Stimulated activated CD8-positive, alpha-beta memory T cell treated with anti-CD3 and anti-CD28 coated beads, Interleukin-4, amount 100 ng/mL, for 24 hours (primary cell): ENCODE data around the gene CCDC77.

Source experiments
- DNase-seq: peaks from one replicate; pipeline ENCODE4 v3.0.0-alpha.2; 2020; ENCODE audit warnings: low read depth

The CCDC77 gene

DNA sequence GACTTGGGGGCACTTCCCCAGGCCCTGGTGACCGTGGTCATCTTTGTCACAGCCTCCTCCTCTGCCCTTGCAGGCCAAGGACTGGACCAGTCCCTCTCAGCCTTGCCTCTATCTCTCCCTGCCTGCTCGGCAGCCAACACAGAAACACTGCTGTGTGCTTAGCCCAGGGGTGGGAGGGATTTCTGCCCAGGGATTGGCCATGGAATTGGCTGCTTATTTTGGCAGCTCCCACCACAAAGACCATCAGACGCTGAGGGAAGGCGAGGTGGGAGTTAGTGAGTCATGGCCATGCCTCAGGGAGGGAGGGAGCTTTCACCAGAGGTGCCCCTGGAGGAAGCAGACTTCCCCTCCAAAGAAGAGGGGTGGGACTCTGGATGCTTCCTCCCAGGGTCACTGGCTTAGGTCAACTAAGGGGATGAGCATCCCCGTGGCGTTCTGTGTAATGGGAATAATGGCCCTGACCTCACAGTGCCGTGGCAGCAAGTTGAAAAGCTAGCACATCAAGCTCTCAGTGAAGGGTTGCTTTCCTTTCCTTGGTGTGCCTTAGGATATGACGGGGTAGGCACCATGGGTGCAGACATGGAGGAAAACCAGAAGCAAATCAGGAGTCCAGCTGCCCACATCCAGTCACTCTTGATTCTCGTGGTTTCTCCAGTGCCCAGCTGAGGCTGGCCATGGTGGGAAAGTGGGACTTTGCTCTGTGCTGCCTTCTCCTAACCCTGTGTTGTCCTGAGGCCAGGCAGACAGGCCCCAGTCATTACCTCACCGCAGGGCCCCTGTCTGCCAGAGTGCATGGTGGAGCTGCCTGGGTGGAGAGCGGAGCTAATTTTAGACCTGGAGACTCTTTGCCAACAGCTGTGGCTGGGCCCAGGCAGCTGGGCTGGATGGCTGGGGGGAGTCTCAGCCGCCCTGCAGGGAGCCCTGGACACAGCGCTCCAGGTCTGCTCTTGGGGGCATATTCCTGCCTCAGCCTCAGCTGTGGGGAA is 79.7 kb downstream of the CCDC77 start:
- no peak for DNase-seq

DNA sequence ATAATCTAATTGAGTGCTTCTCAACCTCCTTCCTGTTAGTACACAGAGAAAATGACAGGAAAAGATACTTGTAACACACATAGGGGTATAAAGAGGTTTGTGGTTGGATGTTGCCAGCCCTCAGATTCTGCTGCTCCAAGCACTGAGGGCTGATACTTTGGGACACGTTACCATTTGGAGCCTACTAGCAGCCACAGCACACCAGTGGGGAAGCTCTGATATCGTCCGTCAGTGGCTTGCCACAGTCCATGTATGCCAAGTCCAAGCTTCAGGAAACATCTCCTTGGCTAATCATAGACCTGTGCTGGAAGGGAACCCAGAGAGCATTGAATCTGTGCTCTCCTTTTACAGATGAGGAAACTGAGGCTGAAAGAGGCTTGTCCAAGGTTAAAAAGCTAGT is 80.6 kb downstream of the CCDC77 start:
- DNase-seq = no peak

DNA sequence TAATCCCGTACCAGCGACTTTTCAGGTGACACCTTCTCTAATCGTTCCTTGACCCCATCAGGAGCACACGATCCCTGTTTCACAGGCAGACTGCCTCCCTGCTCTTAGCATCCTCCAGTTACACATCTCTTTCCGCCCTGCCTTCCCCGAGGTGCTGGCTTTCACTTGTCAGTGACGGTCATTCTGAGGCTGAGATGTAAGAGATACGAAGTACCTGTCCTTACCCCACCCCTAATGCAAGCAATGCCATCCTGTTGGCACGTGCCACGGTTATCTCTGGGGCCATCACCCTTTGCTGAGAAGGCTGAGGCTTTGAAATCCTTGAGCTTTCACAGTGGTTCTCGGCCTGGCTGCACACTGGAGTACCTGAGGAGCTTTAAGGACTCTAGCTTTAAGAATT is 82.7 kb downstream of the CCDC77 start:
- no peak for DNase-seq

DNA sequence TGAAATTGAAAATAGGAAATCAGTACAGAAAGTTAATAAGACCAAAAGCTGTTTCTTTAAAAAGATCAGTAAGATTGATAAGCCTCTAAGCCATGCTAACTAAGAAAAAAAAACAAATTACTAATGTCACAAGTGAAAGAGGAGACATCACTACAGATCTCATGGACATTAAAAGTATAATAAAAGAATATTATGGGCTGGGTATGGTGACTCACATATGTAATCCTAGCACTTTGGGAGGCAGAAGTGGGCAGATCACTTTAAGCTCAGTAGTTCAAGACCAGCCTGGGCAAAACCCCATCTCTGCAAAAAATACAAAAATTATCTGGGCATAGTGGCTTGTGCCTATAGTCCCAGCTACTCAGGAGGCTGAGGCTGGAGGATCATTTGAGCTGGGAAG is 88.8 kb downstream of the CCDC77 start:
- DNase-seq = no peak
